Measurements from ENCODE around the gene SLC28A3.

DNA sequence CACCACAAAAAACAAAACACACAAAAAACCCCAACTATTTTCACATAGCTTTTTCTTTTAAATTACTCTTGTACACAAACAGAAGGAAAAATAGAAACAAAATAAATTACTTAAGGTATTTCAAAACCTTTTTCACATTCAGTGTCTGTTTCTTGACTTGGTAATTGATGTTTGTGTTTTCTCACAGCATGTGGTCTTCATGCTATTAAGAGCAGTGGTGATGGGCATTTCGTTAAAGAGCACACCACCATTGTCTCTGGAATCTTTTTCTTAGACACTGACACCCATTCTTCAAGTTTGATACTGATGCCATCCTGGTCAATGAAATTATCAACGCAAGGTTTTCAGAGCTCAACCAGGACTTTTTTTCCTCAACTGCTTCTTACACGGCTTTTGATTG, 63.8 kb downstream of the SLC28A3 start:
- TF ChIP-seq, protein P1, sequence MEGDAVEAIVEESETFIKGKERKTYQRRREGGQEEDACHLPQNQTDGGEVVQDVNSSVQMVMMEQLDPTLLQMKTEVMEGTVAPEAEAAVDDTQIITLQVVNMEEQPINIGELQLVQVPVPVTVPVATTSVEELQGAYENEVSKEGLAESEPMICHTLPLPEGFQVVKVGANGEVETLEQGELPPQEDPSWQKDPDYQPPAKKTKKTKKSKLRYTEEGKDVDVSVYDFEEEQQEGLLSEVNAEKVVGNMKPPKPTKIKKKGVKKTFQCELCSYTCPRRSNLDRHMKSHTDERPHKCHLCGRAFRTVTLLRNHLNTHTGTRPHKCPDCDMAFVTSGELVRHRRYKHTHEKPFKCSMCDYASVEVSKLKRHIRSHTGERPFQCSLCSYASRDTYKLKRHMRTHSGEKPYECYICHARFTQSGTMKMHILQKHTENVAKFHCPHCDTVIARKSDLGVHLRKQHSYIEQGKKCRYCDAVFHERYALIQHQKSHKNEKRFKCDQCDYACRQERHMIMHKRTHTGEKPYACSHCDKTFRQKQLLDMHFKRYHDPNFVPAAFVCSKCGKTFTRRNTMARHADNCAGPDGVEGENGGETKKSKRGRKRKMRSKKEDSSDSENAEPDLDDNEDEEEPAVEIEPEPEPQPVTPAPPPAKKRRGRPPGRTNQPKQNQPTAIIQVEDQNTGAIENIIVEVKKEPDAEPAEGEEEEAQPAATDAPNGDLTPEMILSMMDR (IDR thresholded peaks at IDR 0.05): no peak
- TF ChIP-seq EP300 (IDR thresholded peaks at IDR 0.05): no peak
- no peak for TF ChIP-seq POLR2A (IDR thresholded peaks at IDR 0.05)

All from upper lobe of left lung (tissue), 4 donors.